Measurements from ENCODE around the gene CRYBA2. TPM values are rescaled to one million over a fixed set of nuclear protein-coding genes. Genes with fewer than 3 reads are reported as not detected.

Gene CRYBA2
- total RNA-seq, 2 experiments from 2014 or later = not detected

GRCh38 chr2:218946621-218947020 is 46.6 kb downstream of the CRYBA2 start:
- ChIA-PET POLR2A (no interaction called here), CTCF (interaction anchor here (1.3 kb wide), 1 partner anchor 54 kb away, joined by 4 read pairs; no protein-coding TSS in a partner anchor)
- H3K36me3 Mint-ChIP-seq (ENCODE audit: low read depth) = no peaks in the 10 kb centered on the region
- H3K27me3 Mint-ChIP-seq = peaks cover 31% of the 10 kb centered on the region
- H3K4me1 Mint-ChIP-seq = no peaks in the 10 kb centered on the region
- no peak overlapping the region for H3K4me3 Mint-ChIP-seq
- no peak for DNase-seq
- no peak overlapping the region for H3K27ac Mint-ChIP-seq
- H3K9me3 Mint-ChIP-seq = no peaks in the 10 kb centered on the region

GRCh38 chr2:218944759-218945404 is 48.3 kb downstream of the CRYBA2 start:
- Mint-ChIP-seq H3K9me3 (no peaks in the 10 kb centered on the region), H3K27ac (no peak overlapping the region), H3K4me3 (no peak overlapping the region), H3K27me3 (peaks cover 38% of the 10 kb centered on the region), H3K36me3 (ENCODE audit: low read depth) (no peaks in the 10 kb centered on the region), H3K4me1 (no peaks in the 10 kb centered on the region)
- CTCF ChIA-PET = no interaction called here
- POLR2A ChIA-PET = no interaction called here
- DNase-seq = no peak

Small RNA genes lying within 50 kb of the gene (microRNA-seq; reads per million reads assigned to microRNA genes)
- gene MIR375 (ENCODE audit: borderline microRNAs expressed, borderline replicate concordance) = 1.5 reads per million

Other genes starting within 250 kb of the CRYBA2 start
- under 1 TPM; 0.08 to 0.22 TPM for gene CYP27A1, start 211.3 kb downstream of the CRYBA2 start, total RNA-seq
- gene PRKAG3, start 161.6 kb downstream of the CRYBA2 start, total RNA-seq = not detected
- gene WNT6, start 133.6 kb downstream of the CRYBA2 start, total RNA-seq = not detected
- gene WNT10A, start 112.6 kb downstream of the CRYBA2 start, total RNA-seq = under 1 TPM; 0.10 TPM
- gene CDK5R2, start 33.8 kb downstream of the CRYBA2 start, total RNA-seq = not detected
- gene FEV, start 8.2 kb downstream of the CRYBA2 start, total RNA-seq = not detected
- gene CFAP65, start 48.1 kb upstream of the CRYBA2 start, total RNA-seq = not detected
- gene IHH, start 67.5 kb upstream of the CRYBA2 start, total RNA-seq = not detected
- 10 to 100 TPM; 18.1 to 20.3 TPM for gene NHEJ1, start 167.4 kb upstream of the CRYBA2 start, total RNA-seq
- 1 to 10 TPM; 2.3 to 2.8 TPM for gene SLC23A3, start 176.6 kb upstream of the CRYBA2 start, total RNA-seq
- 10 to 100 TPM; 79.6 to 79.8 TPM for gene CNPPD1, start 183.5 kb upstream of the CRYBA2 start, total RNA-seq
- 100 to 1,000 TPM in 1 of 2 experiments, 10 to 100 TPM in 1; 95.1 to 102 TPM for gene RETREG2, start 184.9 kb upstream of the CRYBA2 start, total RNA-seq
- 10 to 100 TPM; 49.1 to 60.2 TPM for gene ZFAND2B, start 213.4 kb upstream of the CRYBA2 start, total RNA-seq
- gene ABCB6, start 225.5 kb upstream of the CRYBA2 start, total RNA-seq = 10 to 100 TPM; 10.0 to 10.3 TPM
- gene ATG9A, start 236.2 kb upstream of the CRYBA2 start, total RNA-seq = 10 to 100 TPM; 48.5 to 52.9 TPM
- gene ANKZF1, start 236.4 kb upstream of the CRYBA2 start, total RNA-seq = 100 to 1,000 TPM in 1 of 2 experiments, 10 to 100 TPM in 1; 92.0 to 100 TPM